Measurements from ENCODE around the gene SLC4A2.
A peak's percentile ranks its signal among the peaks of the same experiment; 100 is the strongest.
"Not testable (repeated sequence)": the region's sequence is repeated elsewhere in the genome, so short reads cannot be mapped to it uniquely, and the experiment has no call there.

Gene SLC4A2

GRCh38 chr7:151023232-151023631 is 36.2 kb upstream of the SLC4A2 start:
- DNase-seq (ENCODE audit: insufficient read length, low spot score) (no peak), FAIRE-seq (no peak)
- TF ChIP-seq POU2F2 (IDR thresholded peaks at IDR 0.05; ENCODE audit: low read depth, low read length) (no peak), PAX5 (IDR thresholded peaks at IDR 0.05; ENCODE audit: insufficient read depth, low read length, severe bottlenecking) (no peak), POLR2AphosphoS5 (IDR thresholded peaks at IDR 0.05; ENCODE audit: low read depth, low read length) (no peak), POLR2A (IDR thresholded peaks at IDR 0.05; ENCODE audit: low read depth, low read length) (no peak), TAF1 (IDR thresholded peaks at IDR 0.05; ENCODE audit: low read depth, low read length) (no peak), SPI1 (IDR thresholded peaks at IDR 0.05; ENCODE audit: low read depth, low read length) (no peak)

GRCh38 chr7:151024435-151025056 is 34.8 kb upstream of the SLC4A2 start, which contains the start of gene ATG9B:
Gene ATG9B (minus strand): TSS chr7:151024494. CDS start chr7:151024423, 71 bp downstream.
- DNase-seq (ENCODE audit: insufficient read length, low spot score) (no peak), FAIRE-seq (no peak)
- TF ChIP-seq PAX5 (IDR thresholded peaks at IDR 0.05; ENCODE audit: insufficient read depth, low read length, severe bottlenecking) (no peak), POLR2A (IDR thresholded peaks at IDR 0.05; ENCODE audit: low read depth, low read length) (no peak), POLR2AphosphoS5 (IDR thresholded peaks at IDR 0.05; ENCODE audit: low read depth, low read length) (no peak), TAF1 (IDR thresholded peaks at IDR 0.05; ENCODE audit: low read depth, low read length) (no peak), SPI1 (IDR thresholded peaks at IDR 0.05; ENCODE audit: low read depth, low read length) (no peak), POU2F2 (IDR thresholded peaks at IDR 0.05; ENCODE audit: low read depth, low read length) (no peak)

GRCh38 chr7:151025924-151026671 is 33.3 kb upstream of the SLC4A2 start:
- no peak for FAIRE-seq
- no peak for DNase-seq (ENCODE audit: insufficient read length, low spot score)
- TF ChIP-seq TAF1 (IDR thresholded peaks at IDR 0.05; ENCODE audit: low read depth, low read length) (no peak), SPI1 (IDR thresholded peaks at IDR 0.05; ENCODE audit: low read depth, low read length) (no peak), POU2F2 (IDR thresholded peaks at IDR 0.05; ENCODE audit: low read depth, low read length) (no peak), POLR2AphosphoS5 (IDR thresholded peaks at IDR 0.05; ENCODE audit: low read depth, low read length) (no peak), PAX5 (IDR thresholded peaks at IDR 0.05; ENCODE audit: insufficient read depth, low read length, severe bottlenecking) (no peak), POLR2A (IDR thresholded peaks at IDR 0.05; ENCODE audit: low read depth, low read length) (no peak)

- FAIRE-seq; DNase-seq (ENCODE audit: insufficient read length, low spot score): not testable (repeated sequence)
Observed at GRCh38 chr7:151026771-151027727, 32.3 kb upstream of the SLC4A2 start.

- not testable (repeated sequence) for FAIRE-seq
Observed at GRCh38 chr7:151027728-151028130, 31.7 kb upstream of the SLC4A2 start.

GRCh38 chr7:151028131-151028947 is 31.1 kb upstream of the SLC4A2 start, which contains the start of gene ABCB8:
Gene ABCB8 (plus strand): TSS chr7:151028450. CDS start chr7:151028516, 66 bp downstream.
- TF ChIP-seq SPI1 (IDR thresholded peaks at IDR 0.05; ENCODE audit: low read depth, low read length) (peak; percentile 53; the same call in 1 of the 2 replicates), TAF1 (IDR thresholded peaks at IDR 0.05; ENCODE audit: low read depth, low read length) (no peak), POU2F2 (IDR thresholded peaks at IDR 0.05; ENCODE audit: low read depth, low read length) (no peak), POLR2AphosphoS5 (IDR thresholded peaks at IDR 0.05; ENCODE audit: low read depth, low read length) (no peak), POLR2A (IDR thresholded peaks at IDR 0.05; ENCODE audit: low read depth, low read length) (peak; percentile 48; the same call in 1 of the 2 replicates), PAX5 (IDR thresholded peaks at IDR 0.05; ENCODE audit: insufficient read depth, low read length, severe bottlenecking) (no peak)
- DNase-seq (ENCODE audit: insufficient read length, low spot score) (peak; percentile 99), FAIRE-seq (peak; percentile 93)

More at GRCh38 chr7:151027728-151028130, 31.7 kb upstream of the SLC4A2 start:
- DNase-seq (ENCODE audit: insufficient read length, low spot score) = not testable (repeated sequence)

GRCh38 chr7:151028948-151029501 is 30.4 kb upstream of the SLC4A2 start:
- DNase-seq (ENCODE audit: insufficient read length, low spot score) = no peak
- FAIRE-seq = no peak
- TF ChIP-seq POLR2A (IDR thresholded peaks at IDR 0.05; ENCODE audit: low read depth, low read length) (no peak), POLR2AphosphoS5 (IDR thresholded peaks at IDR 0.05; ENCODE audit: low read depth, low read length) (no peak), PAX5 (IDR thresholded peaks at IDR 0.05; ENCODE audit: insufficient read depth, low read length, severe bottlenecking) (no peak), SPI1 (IDR thresholded peaks at IDR 0.05; ENCODE audit: low read depth, low read length) (no peak), POU2F2 (IDR thresholded peaks at IDR 0.05; ENCODE audit: low read depth, low read length) (no peak), TAF1 (IDR thresholded peaks at IDR 0.05; ENCODE audit: low read depth, low read length) (no peak)

- FAIRE-seq (no peak), DNase-seq (ENCODE audit: insufficient read length, low spot score) (no peak)
- TF ChIP-seq TAF1 (IDR thresholded peaks at IDR 0.05; ENCODE audit: low read depth, low read length) (no peak), POLR2A (IDR thresholded peaks at IDR 0.05; ENCODE audit: low read depth, low read length) (no peak)
Observed at GRCh38 chr7:151031011-151031410, 28.4 kb upstream of the SLC4A2 start.
